Kidney (tissue), 14 donors: ENCODE measurements around the gene ABHD3. TPM values are rescaled to one million over a fixed set of nuclear protein-coding genes. Genes with fewer than 3 reads are reported as not detected.

Experiments used
- DNase-seq, 5 donors: peaks; one replicate each; pipeline ENCODE4 v3.0.0-alpha.2; 2013 to 2020
- FAIRE-seq: peaks from 2 replicates; lab custom pipeline; 2012; peaks lifted over from hg19 to GRCh38; lab: Jason Lieb, UNC
- H3K27ac ChIP-seq, 2 donors: one replicate each; pipeline ENCODE4 v1.7.0; 2013; ENCODE audit warnings: low read depth in 2 of 2, low read length in 2 of 2, inconsistent platforms in 1 of 2
- H3K27me3 ChIP-seq: one replicate; pipeline ENCODE4 v1.7.1; 2013; ENCODE audit warnings: low read length, inconsistent platforms; ENCODE audit not compliant: control insufficient read depth, insufficient read depth
- H3K36me3 ChIP-seq, 3 donors: one replicate each; pipeline versions ENCODE4 v1.7.0 to v1.7.1; 2013; ENCODE audit warnings: low read length in 3 of 3, control low read depth in 1 of 3, inconsistent platforms in 1 of 3; ENCODE audit not compliant: insufficient read depth in 3 of 3, control insufficient read depth in 2 of 3
- H3K4me1 ChIP-seq, 3 donors: one replicate each; pipeline versions ENCODE4 v1.7.0 to v1.7.1; 2013; ENCODE audit warnings: low read length in 3 of 3, inconsistent platforms in 1 of 3, low read depth in 1 of 3; ENCODE audit not compliant: control insufficient read depth in 2 of 3, insufficient read depth in 2 of 3
- H3K4me3 ChIP-seq, 3 donors: one replicate each; pipeline versions ENCODE4 v1.7.0 to v1.8.1; 2013; ENCODE audit warnings: low read length in 3 of 3, control low read depth in 1 of 3, inconsistent platforms in 1 of 3
- H3K9ac ChIP-seq, 3 donors: one replicate each; pipeline versions ENCODE4 v1.7.0 to v1.7.1; 2013; ENCODE audit warnings: low read length in 3 of 3, control low read depth in 1 of 3, inconsistent platforms in 1 of 3
- H3K9me3 ChIP-seq, 3 donors: one replicate each; pipeline versions ENCODE4 v1.7.0 to v1.7.1; 2013; ENCODE audit warnings: low read length in 3 of 3, control low read depth in 1 of 3, inconsistent platforms in 1 of 3; ENCODE audit not compliant: control insufficient read depth in 2 of 3, insufficient read depth in 1 of 3
- CTCF ChIP-seq: IDR thresholded peaks from 3 replicates; pipeline ENCODE4 v1.5.1; 2012; ENCODE audit warnings: mild to moderate bottlenecking, moderate library complexity, borderline replicate concordance; ENCODE audit not compliant: insufficient read depth; ENCODE audit errors: extremely low read depth
- intact Hi-C: fragments of 100-400 bp; cut with DNase I; formaldehyde crosslinking; loops from one replicate; pipeline ENCODE4 v1.11.1; 2022
- microRNA-seq: library from miRNA; unstranded; fragments of <30 nt; microRNA quantifications from one replicate; pipeline ENCODE4 v1.2.0, GENCODE V29; 2020
- polyA plus RNA-seq: library from polyadenylated mRNA; stranded (reverse); fragments of 350-450 nt; fragmentation: Illumina TruSeq; extraction: RNeasy Lipid Tissue Mini Kit (QIAGEN cat#74804); gene quantifications from one replicate; pipeline ENCODE4 v1.2.3, GENCODE V29; 2014; ENCODE audit warnings: low read depth, low replicate concordance; ENCODE audit not compliant: insufficient read depth
- total RNA-seq: library from RNA; stranded (reverse); fragmentation: NEBNext Ultra II Directional; extraction: Animal tissue kit (Norgen Biotek cat#: 25700); gene quantifications from one replicate; pipeline ENCODE4 v1.2.1, GENCODE V29; 2021
- donor health status: control.
- donor health status: control.
- donor health status: control.
- donor health status: control.
- donor health status: control.
- donor health status: DM: yes; HTN: yes; CAD: no.
- donor health status: Normal renal cell carcinoma (clear cell type).

The ABHD3 gene
- total and polyA plus RNA-seq, 2 donors from 2014 or later: 13.1 to 18.9 TPM

GRCh38 chr18:21602299-21602587, 102.3 kb downstream of the ABHD3 start:
- intact Hi-C loops: no loop called here
- no peak overlapping the region for H3K27ac ChIP-seq
- H3K9ac ChIP-seq: no peak overlapping the region
- peaks cover 0 to 5% (median 3%) of the 10 kb centered on the region in 3 donors for H3K4me1 ChIP-seq
- no peaks in the 10 kb centered on the region for H3K36me3 ChIP-seq
- DNase-seq: no peak
- H3K9me3 ChIP-seq: no peaks in the 10 kb centered on the region
- FAIRE-seq: no peak
- no peak for TF ChIP-seq CTCF
- no peak overlapping the region for H3K4me3 ChIP-seq
- no peaks in the 10 kb centered on the region for H3K27me3 ChIP-seq

Small RNAs within 50 kb of the gene (microRNA-seq; reads per million reads assigned to microRNA genes)
- gene MIR320C1: not detected

Other genes with a start within 250 kb of the ABHD3 start
- gene ESCO1, start 104.1 kb downstream of the ABHD3 start, total RNA-seq: 17.8 TPM
- gene ESCO1, start 104.1 kb downstream of the ABHD3 start, polyA plus RNA-seq: 8.7 TPM
- gene SNRPD1, start 92.5 kb downstream of the ABHD3 start, total RNA-seq: 43.1 TPM
- 63.6 TPM for gene SNRPD1, start 92.5 kb downstream of the ABHD3 start, polyA plus RNA-seq
- gene MIB1, start 36.0 kb upstream of the ABHD3 start, total RNA-seq: 38.6 TPM
- gene MIB1, start 36.0 kb upstream of the ABHD3 start, polyA plus RNA-seq: 4.5 TPM